Measurements from ENCODE around the gene SCAP.

SCAP gene

GRCh38 chr3:47409688-47410416 lies 65.9 kb downstream of the SCAP start:
- H3K27me3 ChIP-seq (replicated peaks) = no peaks in the 10 kb centered on the region
- no peak overlapping the region for H3K27ac ChIP-seq
- in situ Hi-C loops (cut with HindIII; ENCODE audit: low pct_ligation_motif_present, low sequenced_read_pairs) = no loop called here
- H3K36me3 ChIP-seq (replicated peaks) = peaks cover 79% of the 10 kb centered on the region
- TF ChIP-seq, protein P1, sequence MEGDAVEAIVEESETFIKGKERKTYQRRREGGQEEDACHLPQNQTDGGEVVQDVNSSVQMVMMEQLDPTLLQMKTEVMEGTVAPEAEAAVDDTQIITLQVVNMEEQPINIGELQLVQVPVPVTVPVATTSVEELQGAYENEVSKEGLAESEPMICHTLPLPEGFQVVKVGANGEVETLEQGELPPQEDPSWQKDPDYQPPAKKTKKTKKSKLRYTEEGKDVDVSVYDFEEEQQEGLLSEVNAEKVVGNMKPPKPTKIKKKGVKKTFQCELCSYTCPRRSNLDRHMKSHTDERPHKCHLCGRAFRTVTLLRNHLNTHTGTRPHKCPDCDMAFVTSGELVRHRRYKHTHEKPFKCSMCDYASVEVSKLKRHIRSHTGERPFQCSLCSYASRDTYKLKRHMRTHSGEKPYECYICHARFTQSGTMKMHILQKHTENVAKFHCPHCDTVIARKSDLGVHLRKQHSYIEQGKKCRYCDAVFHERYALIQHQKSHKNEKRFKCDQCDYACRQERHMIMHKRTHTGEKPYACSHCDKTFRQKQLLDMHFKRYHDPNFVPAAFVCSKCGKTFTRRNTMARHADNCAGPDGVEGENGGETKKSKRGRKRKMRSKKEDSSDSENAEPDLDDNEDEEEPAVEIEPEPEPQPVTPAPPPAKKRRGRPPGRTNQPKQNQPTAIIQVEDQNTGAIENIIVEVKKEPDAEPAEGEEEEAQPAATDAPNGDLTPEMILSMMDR (IDR thresholded peaks at IDR 0.05; ENCODE audit: low read depth, low read length, missing control alignments) = no peak
- no peak overlapping the region for H3K4me3 ChIP-seq (ENCODE audit: low read depth, low read length)
- no peak for DNase-seq

- H3K4me3 ChIP-seq (ENCODE audit: low read depth, low read length) = no peak overlapping the region
- no peak overlapping the region for H3K27ac ChIP-seq
- no peak for DNase-seq
- in situ Hi-C loops (cut with HindIII; ENCODE audit: low pct_ligation_motif_present, low sequenced_read_pairs) = no loop called here
- H3K36me3 ChIP-seq (replicated peaks) = peaks cover 73% of the 10 kb centered on the region
- TF ChIP-seq, protein P1 (IDR thresholded peaks at IDR 0.05; ENCODE audit: low read depth, low read length, missing control alignments) = no peak
- no peaks in the 10 kb centered on the region for H3K27me3 ChIP-seq (replicated peaks)
Measured at GRCh38 chr3:47409284-47409683, 66.5 kb downstream of the SCAP start.

DNA sequence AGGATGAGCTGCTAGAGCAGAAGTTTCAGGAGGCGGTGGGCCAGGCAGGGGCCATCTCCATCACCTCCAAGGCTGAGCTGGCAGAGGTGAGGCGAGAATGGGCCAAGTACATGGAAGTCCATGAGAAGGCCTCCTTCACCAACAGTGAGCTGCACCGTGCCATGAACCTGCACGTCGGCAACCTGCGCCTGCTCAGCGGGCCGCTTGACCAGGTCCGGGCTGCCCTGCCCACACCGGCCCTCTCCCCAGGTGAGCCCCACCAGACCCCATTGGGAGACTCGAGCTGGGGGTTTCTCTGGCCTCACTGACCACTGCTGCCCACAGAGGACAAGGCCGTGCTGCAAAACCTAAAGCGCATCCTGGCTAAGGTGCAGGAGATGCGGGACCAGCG lies 66.9 kb downstream of the SCAP start:
- in situ Hi-C loops (cut with HindIII; ENCODE audit: low pct_ligation_motif_present, low sequenced_read_pairs) = no loop called here
- peaks cover 69% of the 10 kb centered on the region for H3K36me3 ChIP-seq (replicated peaks)
- TF ChIP-seq, protein P1 (IDR thresholded peaks at IDR 0.05; ENCODE audit: low read depth, low read length, missing control alignments) = no peak
- no peaks in the 10 kb centered on the region for H3K27me3 ChIP-seq (replicated peaks)
- no peak overlapping the region for H3K4me3 ChIP-seq (ENCODE audit: low read depth, low read length)
- no peak for DNase-seq
- no peak overlapping the region for H3K27ac ChIP-seq

- Histone ChIP-seq H3K27me3 (replicated peaks) (no peaks in the 10 kb centered on the region), H3K4me3 (ENCODE audit: low read depth, low read length) (no peak overlapping the region), H3K27ac (no peak overlapping the region), H3K36me3 (replicated peaks) (peaks cover 63% of the 10 kb centered on the region)
- DNase-seq = no peak
- in situ Hi-C loops (cut with HindIII; ENCODE audit: low pct_ligation_motif_present, low sequenced_read_pairs) = no loop called here
- TF ChIP-seq, protein P1 (IDR thresholded peaks at IDR 0.05; ENCODE audit: low read depth, low read length, missing control alignments) = no peak
Measured at GRCh38 chr3:47407896-47408838, 67.6 kb downstream of the SCAP start.

- no peak for DNase-seq
- Histone ChIP-seq H3K27me3 (replicated peaks) (no peaks in the 10 kb centered on the region), H3K27ac (no peak overlapping the region), H3K36me3 (replicated peaks) (peaks cover 56% of the 10 kb centered on the region), H3K4me3 (ENCODE audit: low read depth, low read length) (no peak overlapping the region)
- in situ Hi-C loops (cut with HindIII; ENCODE audit: low pct_ligation_motif_present, low sequenced_read_pairs) = no loop called here
- TF ChIP-seq, protein P1 (IDR thresholded peaks at IDR 0.05; ENCODE audit: low read depth, low read length, missing control alignments) = no peak
Measured at GRCh38 chr3:47407237-47407636, 68.5 kb downstream of the SCAP start.

All from brain microvascular endothelial cell (primary cell).